Astrocyte of the cerebellum (primary cell): ENCODE results near the gene KRTAP9-8.
"Not testable (repeated sequence)": the region's sequence is repeated elsewhere in the genome, so short reads cannot be mapped to it uniquely, and the experiment has no call there.

ENCODE experiments used
- DNase-seq: peaks from one replicate; pipeline ENCODE4 v3.0.0-alpha.2; 2011; ENCODE audit warnings: low read depth
- H3K4me3 ChIP-seq: 2 replicates; pipeline ENCODE4 v1.5.1; 2011; ENCODE audit warnings: mild to moderate bottlenecking, low read depth, low read length, moderate library complexity
- in situ Hi-C: cut with HindIII; loops from 2 replicates; pipeline ENCODE4 v1.10.0; 2017; ENCODE audit warnings: low sequenced_read_pairs
- TF ChIP-seq, protein P1 (sequence below): IDR thresholded peaks from 2 replicates; pipeline ENCODE4 v1.5.1; 2012; ENCODE audit warnings: low read length, low read depth, moderate library complexity, mild to moderate bottlenecking; ENCODE audit errors: missing control alignments

KRTAP9-8 gene

DNA sequence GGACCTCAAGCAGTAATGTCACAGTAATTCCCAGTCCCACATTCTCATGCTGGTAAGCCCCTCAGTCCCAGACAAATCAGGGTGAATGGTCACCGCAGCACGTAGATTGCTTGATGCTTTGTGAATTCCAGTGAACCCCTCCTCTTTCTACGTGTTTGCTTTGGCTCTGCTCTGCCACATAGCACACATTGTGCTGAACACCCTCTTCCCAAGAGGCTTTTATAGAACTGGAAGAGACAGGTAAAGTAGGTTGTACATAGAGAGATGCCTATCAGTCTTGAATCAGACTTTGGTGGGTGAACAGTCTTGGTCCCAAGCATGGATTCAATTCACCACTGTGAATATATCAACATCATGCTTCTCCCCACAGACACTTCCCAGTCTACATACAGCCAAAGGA, 26.8 kb downstream of the KRTAP9-8 start:
- H3K4me3 ChIP-seq, result no peak overlapping the region
- TF ChIP-seq, protein P1, sequence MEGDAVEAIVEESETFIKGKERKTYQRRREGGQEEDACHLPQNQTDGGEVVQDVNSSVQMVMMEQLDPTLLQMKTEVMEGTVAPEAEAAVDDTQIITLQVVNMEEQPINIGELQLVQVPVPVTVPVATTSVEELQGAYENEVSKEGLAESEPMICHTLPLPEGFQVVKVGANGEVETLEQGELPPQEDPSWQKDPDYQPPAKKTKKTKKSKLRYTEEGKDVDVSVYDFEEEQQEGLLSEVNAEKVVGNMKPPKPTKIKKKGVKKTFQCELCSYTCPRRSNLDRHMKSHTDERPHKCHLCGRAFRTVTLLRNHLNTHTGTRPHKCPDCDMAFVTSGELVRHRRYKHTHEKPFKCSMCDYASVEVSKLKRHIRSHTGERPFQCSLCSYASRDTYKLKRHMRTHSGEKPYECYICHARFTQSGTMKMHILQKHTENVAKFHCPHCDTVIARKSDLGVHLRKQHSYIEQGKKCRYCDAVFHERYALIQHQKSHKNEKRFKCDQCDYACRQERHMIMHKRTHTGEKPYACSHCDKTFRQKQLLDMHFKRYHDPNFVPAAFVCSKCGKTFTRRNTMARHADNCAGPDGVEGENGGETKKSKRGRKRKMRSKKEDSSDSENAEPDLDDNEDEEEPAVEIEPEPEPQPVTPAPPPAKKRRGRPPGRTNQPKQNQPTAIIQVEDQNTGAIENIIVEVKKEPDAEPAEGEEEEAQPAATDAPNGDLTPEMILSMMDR, result no peak
- in situ Hi-C loops, result no loop called here
- DNase-seq, result no peak

DNA sequence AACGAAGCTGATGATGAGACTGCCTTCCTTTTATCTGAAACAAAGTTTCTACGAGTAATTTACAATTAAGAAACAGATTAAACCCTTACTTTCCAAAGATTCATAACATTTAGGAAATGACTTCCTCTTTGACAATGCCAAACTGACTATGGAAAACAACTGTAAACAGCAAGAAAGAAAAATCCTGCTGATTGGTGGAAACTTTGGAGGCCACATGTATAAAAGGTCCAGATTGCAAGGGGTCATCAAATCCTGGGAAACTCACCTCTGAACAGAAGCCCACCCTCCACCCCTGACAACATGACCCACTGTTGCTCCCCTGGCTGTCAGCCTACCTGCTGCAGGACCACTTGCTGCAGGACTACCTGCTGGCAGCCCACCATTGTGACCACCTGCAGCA, 27.3 kb downstream of the KRTAP9-8 start, which contains the start of gene KRTAP9-6:
KRTAP9-6 (plus strand) TSS at position 301 of the 400 bp plus-strand sequence; CDS start at position 301, 0 bp downstream.
- in situ Hi-C loops, result no loop called here
- H3K4me3 ChIP-seq, result no peak within 1 kb of the TSS
- no peak for DNase-seq
- TF ChIP-seq, protein P1, result no peak

DNA sequence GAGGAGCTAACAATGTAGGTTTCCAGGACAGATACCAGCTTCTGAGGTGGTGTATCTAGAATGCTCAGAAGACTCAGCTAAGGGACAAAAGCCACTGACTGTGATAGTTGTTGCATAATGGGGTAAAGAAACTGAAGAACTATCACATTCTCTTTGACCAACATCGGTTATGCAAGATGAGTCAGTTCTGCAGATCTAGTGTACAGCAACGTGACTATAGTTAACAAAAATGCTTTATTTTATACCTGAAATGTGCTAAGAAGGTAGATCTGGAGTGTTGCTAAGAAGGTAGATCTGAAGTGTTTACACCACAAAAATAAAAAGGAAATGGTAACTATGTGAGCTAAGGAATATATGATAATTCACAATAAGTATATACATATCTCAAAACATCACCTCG, 29.9 kb downstream of the KRTAP9-8 start:
- in situ Hi-C loops, result no loop called here
- DNase-seq, result no peak
- no peak overlapping the region for H3K4me3 ChIP-seq
- TF ChIP-seq, protein P1, result no peak

DNA sequence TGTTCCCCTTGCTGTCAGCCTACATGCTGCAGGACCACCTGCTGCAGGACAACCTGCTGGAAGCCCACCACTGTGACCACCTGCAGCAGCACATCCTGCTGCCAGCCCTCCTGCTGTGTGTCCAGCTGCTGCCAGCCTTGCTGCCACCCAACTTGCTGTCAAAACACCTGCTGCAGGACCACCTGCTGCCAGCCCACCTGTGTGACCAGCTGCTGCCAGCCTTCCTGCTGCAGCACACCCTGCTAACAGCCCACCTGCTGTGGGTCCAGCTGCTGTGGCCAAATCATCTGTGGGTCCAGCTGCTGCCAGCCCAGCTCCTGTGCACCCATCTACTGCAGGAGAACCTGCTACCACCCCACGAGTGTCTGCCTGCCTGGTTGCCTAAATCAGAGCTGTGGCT, 33.5 kb downstream of the KRTAP9-8 start:
- H3K4me3 ChIP-seq, in situ Hi-C loops, DNase-seq: not testable (repeated sequence)

DNA sequence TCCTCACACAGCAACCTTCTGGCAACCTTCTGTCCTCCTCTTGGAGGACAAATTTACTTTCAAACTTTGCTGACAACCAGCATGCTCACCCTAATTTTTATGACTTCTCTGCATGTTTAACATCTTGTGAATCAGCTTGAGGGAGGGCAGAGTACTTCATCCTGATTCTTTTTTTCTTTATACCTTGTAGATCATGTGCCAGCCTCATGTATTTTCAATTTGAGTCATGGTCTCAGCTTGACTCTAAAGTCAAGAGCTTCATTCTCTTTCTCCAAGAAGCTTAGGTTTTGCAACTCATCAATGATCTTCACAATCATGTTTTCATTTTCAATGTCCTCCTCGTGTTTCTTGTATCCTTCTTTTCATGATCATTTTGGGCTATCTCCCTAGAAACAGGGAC, 34.1 kb downstream of the KRTAP9-8 start:
- in situ Hi-C loops, result no loop called here
- TF ChIP-seq, protein P1, result no peak
- H3K4me3 ChIP-seq, result no peak overlapping the region
- DNase-seq, result no peak

DNA sequence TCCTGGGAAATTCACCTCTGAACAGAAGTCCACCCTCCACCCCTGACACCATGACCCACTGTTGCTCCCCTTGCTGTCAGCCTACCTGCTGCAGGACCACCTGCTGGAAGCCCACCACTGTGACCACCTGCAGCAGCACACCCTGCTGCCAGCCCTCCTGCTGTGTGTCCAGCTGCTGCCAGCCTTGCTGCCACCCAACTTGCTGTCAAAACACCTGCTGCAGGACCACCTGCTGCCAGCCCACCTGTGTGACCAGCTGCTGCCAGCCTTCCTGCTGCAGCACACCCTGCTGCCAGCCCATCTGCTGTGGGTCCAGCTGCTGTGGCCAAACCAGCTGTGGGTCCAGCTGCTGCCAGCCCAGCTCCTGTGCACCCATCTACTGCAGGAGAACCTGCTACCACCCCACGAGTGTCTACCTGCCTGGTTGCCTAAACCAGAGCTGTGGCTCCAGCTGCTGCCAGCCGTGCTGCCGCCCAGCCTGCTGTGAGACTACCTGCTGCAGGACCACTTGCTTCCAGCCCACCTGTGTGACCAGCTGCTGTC, 37.9 kb downstream of the KRTAP9-8 start, which contains the start of gene KRTAP9-7:
KRTAP9-7 (plus strand) TSS at position 51 of the 543 bp plus-strand sequence; CDS start at position 51, 0 bp downstream.
- DNase-seq, H3K4me3 ChIP-seq, in situ Hi-C loops: not testable (repeated sequence)

DNA sequence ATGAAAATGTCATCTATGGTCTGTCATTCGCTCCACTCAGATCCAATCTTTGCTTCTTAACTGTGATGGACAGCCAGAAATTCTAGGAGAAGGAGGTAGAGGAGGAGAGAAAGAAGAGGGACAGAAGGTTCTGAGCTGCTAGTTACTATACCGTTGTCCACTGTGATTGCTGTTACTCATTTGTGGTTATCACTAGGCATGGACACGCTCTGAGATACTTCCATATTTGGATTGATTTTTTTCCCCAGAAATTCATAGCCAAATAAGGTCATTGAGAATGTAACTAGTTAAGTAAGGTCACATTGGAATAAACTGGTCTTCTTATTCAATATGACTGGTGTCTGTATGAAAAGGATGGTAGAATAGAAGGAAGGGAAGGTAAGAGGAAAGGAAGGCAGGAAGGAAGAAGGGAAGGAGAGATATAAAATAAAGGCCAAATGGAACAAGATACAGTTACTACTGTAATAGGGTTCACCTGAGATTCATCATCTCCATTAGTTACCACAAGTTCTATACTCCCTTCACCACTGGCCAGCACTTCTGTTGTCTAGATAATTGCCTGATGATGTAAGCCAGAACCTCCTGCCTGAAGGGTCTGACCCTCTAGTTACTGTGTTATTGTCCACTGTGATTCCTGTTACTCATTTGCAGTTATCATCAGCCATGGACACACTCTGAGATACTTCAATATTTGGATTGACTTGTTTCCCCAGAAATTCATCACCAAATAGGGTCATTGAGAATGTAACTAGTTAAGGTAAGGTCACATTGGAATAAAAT, 40.6 kb downstream of the KRTAP9-8 start:
- no peak overlapping the region for H3K4me3 ChIP-seq
- in situ Hi-C loops, result no loop called here
- TF ChIP-seq, protein P1, result no peak
- DNase-seq, result no peak
